Activated naive CD4-positive, alpha-beta T cell treated with anti-CD3 and anti-CD28 coated beads, Interleukin-2, amount 10 ng/mL, durations not matched to agents 7 days and 5 days (primary cell): Measurements from ENCODE around the gene CFAP70.
"Not testable (repeated sequence)": the region's sequence is repeated elsewhere in the genome, so short reads cannot be mapped to it uniquely, and the experiment has no call there.

Experiments used
- CTCF ChIA-PET: fragments of 350-600 bp; sonication (Branson Sonifier 250); formaldehyde crosslinking; loops from one replicate; lab custom pipeline; 2021; ENCODE audit warnings: antibody characterized with exemption; lab: Charles Lee
- DNase-seq: peaks from one replicate; pipeline ENCODE4 v3.0.0-alpha.2; 2020
- H3K27ac Mint-ChIP-seq: one replicate; pipeline ENCODE4 v1.8.0; 2021; ENCODE audit warnings: mild to moderate bottlenecking, moderate library complexity, mixed read lengths
- H3K27me3 Mint-ChIP-seq: one replicate; pipeline ENCODE4 v1.8.0; 2021; ENCODE audit warnings: mild to moderate bottlenecking, mixed read lengths
- H3K36me3 Mint-ChIP-seq: one replicate; pipeline ENCODE4 v1.8.0; 2021; ENCODE audit warnings: mixed read lengths
- H3K4me1 Mint-ChIP-seq: one replicate; pipeline ENCODE4 v1.8.0; 2021; ENCODE audit warnings: mixed read lengths
- H3K4me3 Mint-ChIP-seq: one replicate; pipeline ENCODE4 v1.8.0; 2021; ENCODE audit warnings: mild to moderate bottlenecking, moderate library complexity, mixed read lengths
- H3K9me3 Mint-ChIP-seq: one replicate; pipeline ENCODE4 v1.8.0; 2021; ENCODE audit warnings: mixed read lengths

Gene CFAP70

GRCh38 chr10:73258612-73259011, 100.1 kb downstream of the CFAP70 start:
- H3K36me3 Mint-ChIP-seq, H3K4me1 Mint-ChIP-seq, H3K27me3 Mint-ChIP-seq, DNase-seq, H3K27ac Mint-ChIP-seq, H3K4me3 Mint-ChIP-seq, H3K9me3 Mint-ChIP-seq: not testable (repeated sequence)
- CTCF ChIA-PET = interaction anchor here (1.1 kb wide), 1 partner anchor 11 kb away, joined by 3 read pairs; the partner anchor contains the start of gene DNAJC9

- Mint-ChIP-seq H3K9me3 (no peaks in the 10 kb centered on the region), H3K4me1 (peaks cover 51% of the 10 kb centered on the region), H3K27me3 (no peaks in the 10 kb centered on the region), H3K36me3 (peaks cover 34% of the 10 kb centered on the region), H3K4me3 (peak overlapping the region; percentile 99), H3K27ac (peak overlapping the region; percentile 93)
- CTCF ChIA-PET = interaction anchor here (2.8 kb wide), 1 partner anchor 10 kb away, joined by 13 read pairs; no protein-coding TSS in a partner anchor
- DNase-seq = no peak
Measured at GRCh38 chr10:73253225-73253555, 105.5 kb downstream of the CFAP70 start.

- Mint-ChIP-seq H3K4me3 (peak within 1 kb of the TSS; percentile 99), H3K27me3 (no peaks in the 10 kb centered on the region), H3K4me1 (peaks cover 57% of the 10 kb centered on the region), H3K36me3 (peaks cover 36% of the 10 kb centered on the region), H3K27ac (peak within 1 kb of the TSS; percentile 93), H3K9me3 (no peaks in the 10 kb centered on the region)
- peak; percentile 96 for DNase-seq
- CTCF ChIA-PET = interaction anchor here (0.6 to 2.8 kb wide), 2 partner anchors 11 kb away, joined by 3 to 13 read pairs; no protein-coding TSS in a partner anchor
Measured at GRCh38 chr10:73252445-73253224, 106.0 kb downstream of the CFAP70 start, which contains the start of gene MRPS16. Gene MRPS16 (minus strand): TSS chr10:73252644. CDS start chr10:73252482, 162 bp downstream.

GRCh38 chr10:73251683-73252444, 106.8 kb downstream of the CFAP70 start:
- Mint-ChIP-seq H3K9me3 (no peaks in the 10 kb centered on the region), H3K36me3 (peaks cover 38% of the 10 kb centered on the region), H3K27ac (peak overlapping the region; percentile 93), H3K4me1 (peaks cover 62% of the 10 kb centered on the region), H3K27me3 (no peaks in the 10 kb centered on the region), H3K4me3 (peak overlapping the region; percentile 99)
- DNase-seq = peak; percentile 23
- CTCF ChIA-PET = interaction anchor here (0.6 kb wide), 1 partner anchor 12 kb away, joined by 3 read pairs; no protein-coding TSS in a partner anchor

- CTCF ChIA-PET = interaction anchor here (2.0 kb wide), 1 partner anchor 16 kb away, joined by 5 read pairs; no protein-coding TSS in a partner anchor
- H3K27ac Mint-ChIP-seq = peak overlapping the region; percentile 97
- no peaks in the 10 kb centered on the region for H3K9me3 Mint-ChIP-seq
- H3K36me3 Mint-ChIP-seq = peaks cover 67% of the 10 kb centered on the region
- no peaks in the 10 kb centered on the region for H3K27me3 Mint-ChIP-seq
- no peak for DNase-seq
- H3K4me3 Mint-ChIP-seq = peak overlapping the region; percentile 37
- H3K4me1 Mint-ChIP-seq = peaks cover 83% of the 10 kb centered on the region
Measured at GRCh38 chr10:73248259-73248724, 110.4 kb downstream of the CFAP70 start.

- Mint-ChIP-seq H3K27ac (peak overlapping the region; percentile 97), H3K9me3 (no peaks in the 10 kb centered on the region), H3K36me3 (peaks cover 71% of the 10 kb centered on the region), H3K4me1 (peaks cover 83% of the 10 kb centered on the region), H3K4me3 (peak overlapping the region; percentile 99), H3K27me3 (no peaks in the 10 kb centered on the region)
- no peak for DNase-seq
- CTCF ChIA-PET = interaction anchor here (1.2 to 2.0 kb wide), 2 partner anchors 12 to 16 kb away, joined by 3 to 5 read pairs; no protein-coding TSS in a partner anchor
Measured at GRCh38 chr10:73247509-73248258, 111.0 kb downstream of the CFAP70 start.

GRCh38 chr10:73246646-73247508, 111.8 kb downstream of the CFAP70 start, which contains the start of gene DNAJC9:
Gene DNAJC9 (minus strand): TSS chr10:73247255. CDS start chr10:73247189, 66 bp downstream.
- H3K36me3 Mint-ChIP-seq = peaks cover 70% of the 10 kb centered on the region
- peak within 1 kb of the TSS; percentile 99 for H3K4me3 Mint-ChIP-seq

GRCh38 chr10:73246322-73246645, 112.4 kb downstream of the CFAP70 start:
- peaks cover 77% of the 10 kb centered on the region for H3K4me1 Mint-ChIP-seq
- peak overlapping the region; percentile 97 for H3K27ac Mint-ChIP-seq
- H3K27me3 Mint-ChIP-seq = no peaks in the 10 kb centered on the region
- no peak for DNase-seq
- no peaks in the 10 kb centered on the region for H3K9me3 Mint-ChIP-seq
- H3K4me3 Mint-ChIP-seq = peak overlapping the region; percentile 99
- peaks cover 69% of the 10 kb centered on the region for H3K36me3 Mint-ChIP-seq
- CTCF ChIA-PET = interaction anchor here (2.0 kb wide), 1 partner anchor 18 kb away, joined by 5 read pairs; no protein-coding TSS in a partner anchor

More at GRCh38 chr10:73246646-73247508, 111.8 kb downstream of the CFAP70 start, which contains the start of gene DNAJC9:
- Mint-ChIP-seq H3K9me3 (no peaks in the 10 kb centered on the region), H3K27me3 (no peaks in the 10 kb centered on the region), H3K27ac (peak within 1 kb of the TSS; percentile 97), H3K4me1 (peaks cover 81% of the 10 kb centered on the region)
- CTCF ChIA-PET = interaction anchor here (1.2 to 2.0 kb wide), 2 partner anchors 12 to 17 kb away, joined by 3 to 5 read pairs; no protein-coding TSS in a partner anchor
- peak; percentile 97 for DNase-seq

- CTCF ChIA-PET = no interaction called here
- Mint-ChIP-seq H3K4me3 (peak overlapping the region; percentile 99), H3K4me1 (peaks cover 70% of the 10 kb centered on the region), H3K9me3 (no peaks in the 10 kb centered on the region), H3K27me3 (no peaks in the 10 kb centered on the region), H3K36me3 (peaks cover 68% of the 10 kb centered on the region), H3K27ac (peak overlapping the region; percentile 66)
- no peak for DNase-seq
Measured at GRCh38 chr10:73244866-73245477, 113.7 kb downstream of the CFAP70 start.

GRCh38 chr10:73239908-73240307, 118.8 kb downstream of the CFAP70 start:
- Mint-ChIP-seq H3K9me3 (no peaks in the 10 kb centered on the region), H3K4me1 (peaks cover 31% of the 10 kb centered on the region), H3K4me3 (no peak overlapping the region), H3K27ac (no peak overlapping the region), H3K36me3 (peaks cover 57% of the 10 kb centered on the region), H3K27me3 (no peaks in the 10 kb centered on the region)
- CTCF ChIA-PET = interaction anchor here (0.9 kb wide), 1 partner anchor 404 kb away, joined by 3 read pairs; no protein-coding TSS in a partner anchor
- no peak for DNase-seq

- Mint-ChIP-seq H3K36me3 (peaks cover 56% of the 10 kb centered on the region), H3K4me3 (no peak overlapping the region)
- CTCF ChIA-PET = interaction anchor here (0.8 kb wide), 1 partner anchor 13 kb away, joined by 3 read pairs; no protein-coding TSS in a partner anchor
Measured at GRCh38 chr10:73238990-73239566, 119.6 kb downstream of the CFAP70 start.

GRCh38 chr10:73234695-73235094, 124.0 kb downstream of the CFAP70 start:
- Mint-ChIP-seq H3K4me3 (no peak overlapping the region), H3K27me3 (no peaks in the 10 kb centered on the region), H3K27ac (no peak overlapping the region), H3K9me3 (no peaks in the 10 kb centered on the region), H3K36me3 (peaks cover 40% of the 10 kb centered on the region), H3K4me1 (no peaks in the 10 kb centered on the region)
- DNase-seq = no peak
- CTCF ChIA-PET = interaction anchor here (0.6 kb wide), 1 partner anchor 15 kb away, joined by 3 read pairs; no protein-coding TSS in a partner anchor

More at GRCh38 chr10:73238990-73239566, 119.6 kb downstream of the CFAP70 start:
- H3K4me1 Mint-ChIP-seq = peaks cover 22% of the 10 kb centered on the region
- no peaks in the 10 kb centered on the region for H3K9me3 Mint-ChIP-seq
- no peak overlapping the region for H3K27ac Mint-ChIP-seq
- no peaks in the 10 kb centered on the region for H3K27me3 Mint-ChIP-seq
- DNase-seq = no peak
